HUDEP-2 (cell line): ENCODE data around the gene NDUFA3.

ENCODE experiments used
- DNase-seq, 76 experiments: peaks; one replicate each; lab custom pipeline; 2025; ENCODE audit not compliant: unreplicated experiment in 76 of 76; lab: John Stamatoyannopoulos, UW

The NDUFA3 gene

GRCh38 chr19:54106716-54107115 lies 4.1 kb downstream of the NDUFA3 start:
- DNase-seq = no peak

- no peak for DNase-seq
These were observed 5.3 kb downstream of the NDUFA3 start for GRCh38 chr19:54107876-54108490.

- no peak for DNase-seq
These were observed 5.8 kb downstream of the NDUFA3 start for GRCh38 chr19:54108496-54108895.

- DNase-seq = peak in 2 of 76 experiments; percentile 7 to 12
These were observed 7.0 kb downstream of the NDUFA3 start for GRCh38 chr19:54109651-54110050.

GRCh38 chr19:54114340-54115108 lies 11.9 kb downstream of the NDUFA3 start:
- peak in 26 of 76 experiments; percentile 5 to 46 (median 24) for DNase-seq

- peak; percentile 63 to 99 (median 95) for DNase-seq
These were observed 12.7 kb downstream of the NDUFA3 start, which contains the start of the genes PRPF31 and TFPT for GRCh38 chr19:54115109-54116063. PRPF31 (plus strand) TSS chr19:54115754; CDS start chr19:54118279, 2,525 bp downstream. TFPT (minus strand) TSS chr19:54115657; CDS start chr19:54115269, 388 bp downstream.

- DNase-seq = no peak
These were observed 18.6 kb downstream of the NDUFA3 start for GRCh38 chr19:54121259-54121658.

- DNase-seq = no peak
These were observed 21.0 kb downstream of the NDUFA3 start for GRCh38 chr19:54123682-54124081.

GRCh38 chr19:54124393-54124792 lies 21.7 kb downstream of the NDUFA3 start:
- DNase-seq = no peak

- no peak for DNase-seq
These were observed 23.1 kb downstream of the NDUFA3 start for GRCh38 chr19:54125713-54126112.

- no peak for DNase-seq
These were observed 25.2 kb downstream of the NDUFA3 start for GRCh38 chr19:54127688-54128440.

GRCh38 chr19:54128441-54128725 lies 25.7 kb downstream of the NDUFA3 start:
- DNase-seq = no peak

GRCh38 chr19:54128796-54129616 lies 26.4 kb downstream of the NDUFA3 start:
- DNase-seq = no peak

- DNase-seq = no peak
These were observed 27.0 kb downstream of the NDUFA3 start for GRCh38 chr19:54129617-54129996.

GRCh38 chr19:54133312-54133956 lies 30.8 kb downstream of the NDUFA3 start:
- peak in 11 of 76 experiments; percentile 3 to 29 (median 11) for DNase-seq

GRCh38 chr19:54133957-54134590 lies 31.4 kb downstream of the NDUFA3 start:
- DNase-seq = no peak

- peak in 2 of 76 experiments; percentile 46 to 54 for DNase-seq
These were observed 33.6 kb downstream of the NDUFA3 start for GRCh38 chr19:54136086-54136863.
